Vagina (tissue), 2 donors: Measurements from ENCODE around the gene GALNTL6.

Experiments used
- CTCF ChIP-seq, 3 experiments: fragments of 450-650 bp in 2 of 3; fragments of 200-600 bp in 1 of 3; sonication (generic) in 1 of 3; IDR thresholded peaks; one replicate each; pipeline ENCODE4 v1.5.1; 2017 to 2019; ENCODE audit warnings: antibody characterized with exemption in 3 of 3, mild to moderate bottlenecking in 2 of 3, moderate library complexity in 2 of 3
- POLR2A ChIP-seq, 2 donors: fragments of 450-650 bp; IDR thresholded peaks; one replicate each; pipeline ENCODE4 v1.6.1; 2017; ENCODE audit warnings: antibody characterized with exemption in 2 of 2, mild to moderate bottlenecking in 2 of 2, moderate library complexity in 2 of 2
- POLR2AphosphoS5 ChIP-seq, 2 donors: sonication (generic); formaldehyde crosslinking; IDR thresholded peaks; one replicate each; pipeline ENCODE4 v1.9.0; 2017; ENCODE audit warnings: antibody characterized with exemption in 2 of 2, mild to moderate bottlenecking in 2 of 2, low read depth in 1 of 2; ENCODE audit not compliant: insufficient read depth in 1 of 2

- no peak for TF ChIP-seq CTCF (IDR thresholded peaks at IDR 0.05)
- TF ChIP-seq POLR2AphosphoS5 (IDR thresholded peaks at IDR 0.05; ENCODE audit: insufficient read depth in 1 of 2, low read depth in 1 of 2), result no peak
- TF ChIP-seq POLR2A (IDR thresholded peaks at IDR 0.05), result no peak
Observed at GRCh38 chr4:172411149-172411548, 597.9 kb downstream of the GALNTL6 start.
